Colonic mucosa (tissue), 4 donors: ENCODE data around the gene FBXW4. TPM values are rescaled to one million over a fixed set of nuclear protein-coding genes. Genes with fewer than 3 reads are reported as not detected.

Source experiments
- DNase-seq: peaks from one replicate; pipeline ENCODE4 v3.0.0-alpha.2; 2020
- H3K27ac ChIP-seq: fragments of 200-600 bp; one replicate; pipeline ENCODE4 v1.8.0; 2021
- H3K27me3 ChIP-seq: fragments of 200-600 bp; one replicate; pipeline ENCODE4 v1.8.0; 2021
- H3K36me3 ChIP-seq: fragments of 200-600 bp; one replicate; pipeline ENCODE4 v1.8.0; 2021
- H3K4me1 ChIP-seq: fragments of 200-600 bp; one replicate; pipeline ENCODE4 v1.8.0; 2021; ENCODE audit warnings: mild to moderate bottlenecking
- H3K4me3 ChIP-seq: fragments of 200-600 bp; one replicate; pipeline ENCODE4 v1.8.0; 2021
- H3K9ac ChIP-seq, 2 donors: one replicate each; pipeline ENCODE4 v1.7.0; 2013; ENCODE audit warnings: control low read depth in 2 of 2, low read depth in 2 of 2, low read length in 2 of 2
- H3K9me3 ChIP-seq: fragments of 200-600 bp; one replicate; pipeline ENCODE4 v1.8.0; 2021
- CTCF ChIP-seq: fragments of 200-600 bp; IDR thresholded peaks from one replicate; pipeline ENCODE4 v1.8.0; 2022; ENCODE audit warnings: antibody characterized with exemption, mild to moderate bottlenecking
- intact Hi-C: fragments of 100-400 bp; cut with DNase I; formaldehyde crosslinking; loops from one replicate; pipeline ENCODE4 v1.14.1; 2022
- total RNA-seq, 2 donors: library from RNA; stranded (reverse); fragmentation: NEBNext Ultra II Directional in 1 of 2; extraction: Animal tissue kit (Norgen Biotek cat#: 25700) in 1 of 2; gene quantifications; one replicate each; pipeline ENCODE4 v1.2.1, GENCODE V29; 2021
- donor health status: healthy.
- donor health status: DM: no; HTN: no; CAD: no.
- donor health status: DM: no; HTN: no; CAD: no.

Gene FBXW4
- total RNA-seq, 2 donors from 2014 or later, result 42.5 to 60.7 TPM

GRCh38 chr10:101580486-101581399, 114.2 kb downstream of the FBXW4 start:
- Histone ChIP-seq H3K27me3 (no peaks in the 10 kb centered on the region), H3K27ac (no peak overlapping the region), H3K36me3 (peaks cover 9% of the 10 kb centered on the region), H3K9ac (no peak overlapping the region), H3K9me3 (no peaks in the 10 kb centered on the region), H3K4me1 (no peaks in the 10 kb centered on the region), H3K4me3 (no peak overlapping the region)
- no peak for DNase-seq
- intact Hi-C loops, result no loop called here
- TF ChIP-seq CTCF, result no peak

DNA sequence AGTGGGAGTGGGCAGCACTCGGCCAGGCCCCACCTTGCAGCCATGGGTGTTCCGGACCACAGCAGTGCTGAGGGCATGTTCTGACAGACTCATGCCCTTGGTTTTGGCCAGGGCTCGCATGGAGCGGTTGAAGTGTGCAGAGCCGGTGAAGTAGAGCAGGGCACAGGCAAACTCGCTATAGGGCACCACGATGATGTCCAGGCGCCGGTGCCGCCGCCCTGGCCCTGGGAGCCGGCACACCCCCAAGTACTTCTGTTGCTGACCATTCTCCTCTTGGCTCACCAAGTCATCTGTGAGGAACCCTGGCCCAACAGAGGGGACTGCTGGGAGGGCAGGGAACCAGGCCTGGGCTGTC, 115.5 kb downstream of the FBXW4 start:
- H3K27me3 ChIP-seq, result no peaks in the 10 kb centered on the region
- no peaks in the 10 kb centered on the region for H3K9me3 ChIP-seq
- H3K4me3 ChIP-seq, result no peak overlapping the region
- no peak for DNase-seq
- H3K27ac ChIP-seq, result no peak overlapping the region
- H3K36me3 ChIP-seq, result peaks cover 9% of the 10 kb centered on the region
- no peak for TF ChIP-seq CTCF
- intact Hi-C loops, result no loop called here
- H3K4me1 ChIP-seq, result no peaks in the 10 kb centered on the region
- H3K9ac ChIP-seq, result no peak overlapping the region

DNA sequence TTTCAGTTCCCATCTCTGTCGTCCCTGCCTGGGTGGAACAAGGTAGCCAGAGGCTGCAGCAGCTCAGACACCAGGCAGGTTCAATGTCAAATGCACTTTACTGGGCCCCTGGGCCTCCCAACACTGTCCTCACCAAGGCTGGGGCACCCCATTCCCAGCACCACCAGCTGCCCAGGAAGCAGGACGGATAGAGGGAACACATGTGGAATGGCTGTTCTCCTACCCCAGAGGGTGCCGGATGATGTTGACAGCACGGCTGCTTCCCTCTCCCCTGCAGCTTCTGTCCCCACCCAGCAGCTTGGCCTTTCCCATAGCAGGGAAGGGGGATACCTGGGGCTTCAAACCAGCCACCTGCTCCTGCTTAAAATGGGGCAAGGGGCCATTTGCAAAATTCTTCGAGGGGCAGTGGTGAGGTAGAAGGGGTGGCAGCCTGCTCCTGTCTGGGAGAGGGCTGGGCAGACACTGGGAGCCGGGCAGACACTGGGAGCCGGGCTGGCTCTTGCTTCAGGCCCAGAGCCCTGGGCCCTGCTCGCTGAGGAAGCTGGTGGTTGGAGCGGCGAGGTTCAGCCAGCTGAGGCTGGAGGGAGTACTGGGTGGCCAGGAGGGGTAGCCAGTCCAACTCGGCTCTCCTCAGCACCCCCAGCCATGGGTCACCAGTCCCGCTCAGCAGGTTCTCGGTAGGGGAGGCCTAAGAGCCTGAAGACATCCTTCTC, 116.0 kb downstream of the FBXW4 start:
- DNase-seq, result no peak
- no peak for TF ChIP-seq CTCF
- Histone ChIP-seq H3K9me3 (no peaks in the 10 kb centered on the region), H3K9ac (no peak overlapping the region), H3K36me3 (peaks cover 9% of the 10 kb centered on the region), H3K27me3 (no peaks in the 10 kb centered on the region), H3K4me3 (no peak overlapping the region), H3K27ac (no peak overlapping the region), H3K4me1 (no peaks in the 10 kb centered on the region)
- intact Hi-C loops, result no loop called here

- no peak for DNase-seq
- H3K27ac ChIP-seq, result no peak overlapping the region
- no peaks in the 10 kb centered on the region for H3K27me3 ChIP-seq
- H3K4me1 ChIP-seq, result no peaks in the 10 kb centered on the region
- H3K4me3 ChIP-seq, result no peak overlapping the region
- H3K9me3 ChIP-seq, result no peaks in the 10 kb centered on the region
- peaks cover 9% of the 10 kb centered on the region for H3K36me3 ChIP-seq
- no peak for TF ChIP-seq CTCF
- no peak overlapping the region for H3K9ac ChIP-seq
- intact Hi-C loops, result no loop called here
Measured at GRCh38 chr10:101578192-101578591, 116.8 kb downstream of the FBXW4 start.

- intact Hi-C loops, result no loop called here
- no peak for TF ChIP-seq CTCF
- Histone ChIP-seq H3K4me1 (no peaks in the 10 kb centered on the region), H3K9me3 (no peaks in the 10 kb centered on the region), H3K27ac (no peak overlapping the region), H3K9ac (no peak overlapping the region), H3K36me3 (peaks cover 9% of the 10 kb centered on the region), H3K27me3 (no peaks in the 10 kb centered on the region), H3K4me3 (no peak overlapping the region)
- DNase-seq, result no peak
Measured at GRCh38 chr10:101577121-101577871, 117.7 kb downstream of the FBXW4 start.
